H9 (cell line): ENCODE measurements around the gene CAB39L. TPM values are rescaled to one million over a fixed set of nuclear protein-coding genes. Genes with fewer than 3 reads are reported as not detected.

ENCODE experiments used
- DNase-seq: peaks from one replicate; pipeline ENCODE4 v3.0.0-alpha.2; 2017
- H2AFZ ChIP-seq: one replicate; pipeline ENCODE4 v1.6.1; 2013; ENCODE audit warnings: mild to moderate bottlenecking, low read length, control low read depth, moderate library complexity
- H2AK5ac ChIP-seq: 2 replicates; pipeline ENCODE4 v1.6.1; 2013; ENCODE audit warnings: low read length, control low read depth, mixed read lengths; ENCODE audit not compliant: insufficient read length
- H2BK120ac ChIP-seq: one replicate; pipeline ENCODE4 v1.6.1; 2013; ENCODE audit warnings: low read depth, mild to moderate bottlenecking, low read length, control low read depth, inconsistent platforms; ENCODE audit not compliant: poor library complexity, severe bottlenecking
- H2BK12ac ChIP-seq: 2 replicates; pipeline ENCODE4 v1.6.1; 2013; ENCODE audit warnings: low read length, control low read depth, mixed read lengths, low read depth; ENCODE audit not compliant: insufficient read length
- H2BK15ac ChIP-seq: 2 replicates; pipeline ENCODE4 v1.6.1; 2013; ENCODE audit warnings: low read depth, low read length, control low read depth
- H2BK20ac ChIP-seq: one replicate; pipeline ENCODE4 v1.6.1; 2013; ENCODE audit warnings: low read depth, mild to moderate bottlenecking, low read length, control low read depth, inconsistent platforms; ENCODE audit not compliant: poor library complexity, severe bottlenecking
- H2BK5ac ChIP-seq: 2 replicates; pipeline ENCODE4 v1.6.1; 2013; ENCODE audit warnings: low read length, control low read depth, mixed read lengths; ENCODE audit not compliant: insufficient read length
- H3K14ac ChIP-seq: 2 replicates; pipeline ENCODE4 v1.6.1; 2013; ENCODE audit warnings: low read length, control low read depth; ENCODE audit not compliant: insufficient read depth
- H3K18ac ChIP-seq: 2 replicates; pipeline ENCODE4 v1.6.1; 2013; ENCODE audit warnings: low read depth, mild to moderate bottlenecking, mixed read lengths, low read length, control low read depth; ENCODE audit not compliant: insufficient read length
- H3K23ac ChIP-seq: 2 replicates; pipeline ENCODE4 v1.6.1; 2013; ENCODE audit warnings: low read length, control low read depth, mixed read lengths, low read depth; ENCODE audit not compliant: insufficient read length
- H3K23me2 ChIP-seq: 2 replicates; pipeline ENCODE4 v1.6.1; 2013; ENCODE audit warnings: low read depth, mild to moderate bottlenecking, mixed read lengths, low read length, control low read depth; ENCODE audit not compliant: insufficient read length, poor library complexity, severe bottlenecking
- H3K27ac ChIP-seq: 2 replicates; pipeline ENCODE4 v1.5.1; 2013; ENCODE audit warnings: low read length, control low read depth, mixed read lengths, low read depth; ENCODE audit not compliant: insufficient read length
- H3K27me3 ChIP-seq: 2 replicates; pipeline ENCODE4 v1.6.1; 2013; ENCODE audit warnings: low read length, control low read depth, inconsistent platforms; ENCODE audit not compliant: insufficient read depth
- H3K4ac ChIP-seq: 2 replicates; pipeline ENCODE4 v1.6.1; 2013; ENCODE audit warnings: low read depth, mild to moderate bottlenecking, control low read depth, inconsistent platforms, low read length, moderate library complexity
- H3K4me1 ChIP-seq: 2 replicates; pipeline ENCODE4 v1.6.1; 2013; ENCODE audit warnings: low read length, control low read depth, inconsistent platforms; ENCODE audit not compliant: insufficient read depth
- H3K4me2 ChIP-seq: 2 replicates; pipeline ENCODE4 v1.6.1; 2013; ENCODE audit warnings: low read length, control low read depth, mixed read lengths; ENCODE audit not compliant: insufficient read length, insufficient read depth
- H3K56ac ChIP-seq: 2 replicates; pipeline ENCODE4 v1.6.1; 2013; ENCODE audit warnings: low read depth, mild to moderate bottlenecking, mixed read lengths, low read length, control low read depth; ENCODE audit not compliant: insufficient read length
- H3K79me1 ChIP-seq: 2 replicates; pipeline ENCODE4 v1.6.1; 2013; ENCODE audit warnings: low read depth, mild to moderate bottlenecking, moderate library complexity, low read length, control low read depth, inconsistent platforms; ENCODE audit not compliant: insufficient read depth, poor library complexity, severe bottlenecking
- H3K79me2 ChIP-seq: 2 replicates; pipeline ENCODE4 v1.6.1; 2013; ENCODE audit warnings: low read length, control low read depth, inconsistent platforms; ENCODE audit not compliant: insufficient read depth
- H3K9ac ChIP-seq: 2 replicates; pipeline ENCODE4 v1.6.1; 2013; ENCODE audit warnings: low read length, control low read depth, mixed read lengths; ENCODE audit not compliant: insufficient read length; ENCODE audit errors: extremely low read depth
- H3K9me3 ChIP-seq: one replicate; pipeline ENCODE4 v1.6.1; 2013; ENCODE audit warnings: low read depth, low read length, inconsistent platforms; ENCODE audit not compliant: control insufficient read depth
- H3T11ph ChIP-seq: one replicate; pipeline ENCODE4 v1.6.1; 2013; ENCODE audit warnings: mild to moderate bottlenecking, low read length, control low read depth, inconsistent platforms
- H4K20me1 ChIP-seq: one replicate; pipeline ENCODE4 v1.6.1; 2013; ENCODE audit not compliant: control insufficient read depth, insufficient read length, insufficient read depth
- H4K5ac ChIP-seq: 2 replicates; pipeline ENCODE4 v1.6.1; 2013; ENCODE audit warnings: low read depth, mild to moderate bottlenecking, mixed read lengths, low read length, control low read depth; ENCODE audit not compliant: insufficient read length
- H4K8ac ChIP-seq: replicated peaks from 2 replicates; pipeline ENCODE4 v1.6.1; 2013; ENCODE audit warnings: low read length, control low read depth, mixed read lengths, low read depth; ENCODE audit not compliant: insufficient read length
- H4K91ac ChIP-seq: 2 replicates; pipeline ENCODE4 v1.6.1; 2013; ENCODE audit warnings: low read depth, mild to moderate bottlenecking, moderate library complexity, mixed read lengths, low read length, control low read depth; ENCODE audit not compliant: insufficient read length
- H3K27ac Mint-ChIP-seq, 3 experiments: 2 replicates in 2 of 3; 3 replicates in 1 of 3; pipeline ENCODE4 v1.8.0; 2020 to 2021; ENCODE audit warnings: mixed read lengths in 3 of 3, mild to moderate bottlenecking in 1 of 3, moderate library complexity in 1 of 3
- H3K27me3 Mint-ChIP-seq: 2 replicates; pipeline ENCODE4 v1.8.0; 2021; ENCODE audit warnings: low read depth, mild to moderate bottlenecking, moderate library complexity, mixed read lengths
- H3K36me3 Mint-ChIP-seq, 3 experiments: 2 replicates in 2 of 3; 3 replicates in 1 of 3; pipeline ENCODE4 v1.8.0; 2020 to 2021; ENCODE audit warnings: low read depth in 3 of 3, mixed read lengths in 3 of 3; ENCODE audit not compliant: insufficient read depth in 1 of 3
- H3K4me1 Mint-ChIP-seq, 2 experiments: 2 replicates each; pipeline ENCODE4 v1.8.0; 2020; ENCODE audit warnings: mixed read lengths in 2 of 2
- H3K4me3 Mint-ChIP-seq, 2 experiments: 2 replicates in 1 of 2; 3 replicates in 1 of 2; pipeline ENCODE4 v1.8.0; 2020 to 2021; ENCODE audit warnings: mild to moderate bottlenecking in 2 of 2, mixed read lengths in 2 of 2, moderate library complexity in 1 of 2
- H3K9me3 Mint-ChIP-seq, 2 experiments: 2 replicates in 1 of 2; 3 replicates in 1 of 2; pipeline ENCODE4 v1.8.0; 2020; ENCODE audit warnings: mild to moderate bottlenecking in 2 of 2, mixed read lengths in 2 of 2, moderate library complexity in 1 of 2
- CTCF ChIP-seq: fragments of 200-600 bp; sonication (generic); conservative IDR thresholded peaks from 3 replicates; pipeline ENCODE4 v1.8.0; 2021; ENCODE audit warnings: antibody characterized with exemption, mild to moderate bottlenecking
- WGBS: extraction: QIAGEN DNeasy Blood & Tissue Kit; methylation state at CpG from one replicate; pipeline ENCODE4 v1.1.7; 2013; ENCODE audit warnings: missing lambda C conversion rate, low lambda C conversion rate, mixed read lengths; ENCODE audit not compliant: insufficient read length; ENCODE audit errors: extremely low coverage; 5-methylcytosine and 5-hydroxymethylcytosine counted together
- total RNA-seq: library from RNA; stranded (reverse); gene quantifications from 2 replicates; pipeline ENCODE4 v1.2.1, GENCODE V29; 2021

Gene CAB39L
- total RNA-seq, 1 experiment from 2014 or later: 6.0 TPM

GRCh38 chr13:49343731-49344130 lies 100.1 kb downstream of the CAB39L start:
- Mint-ChIP-seq H3K27ac (peak overlapping the region in 1 of 3 experiments; percentile 45; a peak in 1 of 7 replicates), H3K9me3 (no peaks in the 10 kb centered on the region), H3K4me1 (peaks cover 12 to 16% of the 10 kb centered on the region in 2 experiments), H3K27me3 (no peaks in the 10 kb centered on the region), H3K36me3 (no peaks in the 10 kb centered on the region), H3K4me3 (no peak overlapping the region; a peak in 1 of 5 replicates)
- H3K27me3 ChIP-seq: no peaks in the 10 kb centered on the region
- H2BK12ac ChIP-seq: no peak overlapping the region
- H3K9ac ChIP-seq: no peak overlapping the region
- no peak overlapping the region for H3K4me2 ChIP-seq
- no peak overlapping the region for H4K5ac ChIP-seq
- H3K9me3 ChIP-seq: no peaks in the 10 kb centered on the region
- H3K14ac ChIP-seq: no peak overlapping the region
- no peak overlapping the region for H3K18ac ChIP-seq
- no peak overlapping the region for H3K4ac ChIP-seq
- H2BK15ac ChIP-seq: no peak overlapping the region
- H2AFZ ChIP-seq: no peak overlapping the region
- WGBS: no CpG with 5 or more reads among the region's 2 CpGs
- no peak overlapping the region for H4K91ac ChIP-seq
- H2BK20ac ChIP-seq: no peak overlapping the region
- H4K8ac ChIP-seq: no peak overlapping the region
- H4K20me1 ChIP-seq: no peaks in the 10 kb centered on the region
- no peak overlapping the region for H3K27ac ChIP-seq
- no peak overlapping the region for H2BK120ac ChIP-seq
- no peak for TF ChIP-seq CTCF
- H3K79me1 ChIP-seq: no peaks in the 10 kb centered on the region
- H3T11ph ChIP-seq: no peak overlapping the region
- H3K4me1 ChIP-seq: 0 out of 2 replicates have a peak, but pooled peaks cover 3% of the 10 kb centered on the region
- no peak overlapping the region for H3K56ac ChIP-seq
- no peak overlapping the region for H2BK5ac ChIP-seq
- no peak overlapping the region for H3K23ac ChIP-seq
- no peaks in the 10 kb centered on the region for H3K79me2 ChIP-seq
- H2AK5ac ChIP-seq: no peak overlapping the region
- no peak for DNase-seq
- no peaks in the 10 kb centered on the region for H3K23me2 ChIP-seq
